Measurements from ENCODE around the gene SPANXA1. TPM values are rescaled to one million over a fixed set of nuclear protein-coding genes. Genes with fewer than 3 reads are reported as not detected.
"Not testable (repeated sequence)": the region's sequence is repeated elsewhere in the genome, so short reads cannot be mapped to it uniquely, and the experiment has no call there.

Gene SPANXA1
- not detected for total RNA-seq
- not detected for polyA plus RNA-seq
- long read RNA-seq, donor 1: 0 reads
- long read RNA-seq, donor 2: 0 reads
- long read RNA-seq, donor 3: 0 reads

GRCh38 chrX:141584638-141585037, at the start of gene SPANXA1:
SPANXA1 (minus strand) TSS chrX:141584738; CDS start chrX:141584678, 60 bp downstream.
- H3K9me3 ChIP-seq; H3K27me3 ChIP-seq; ATAC-seq; intact Hi-C loops (cut with DNase I); H3K27ac ChIP-seq; H3K36me3 ChIP-seq; DNase-seq; H3K4me3 ChIP-seq; H3K4me1 ChIP-seq: not testable (repeated sequence)
- WGBS, 2 donors: no CpG with 5 or more reads among the region's 10 CpGs

DNA sequence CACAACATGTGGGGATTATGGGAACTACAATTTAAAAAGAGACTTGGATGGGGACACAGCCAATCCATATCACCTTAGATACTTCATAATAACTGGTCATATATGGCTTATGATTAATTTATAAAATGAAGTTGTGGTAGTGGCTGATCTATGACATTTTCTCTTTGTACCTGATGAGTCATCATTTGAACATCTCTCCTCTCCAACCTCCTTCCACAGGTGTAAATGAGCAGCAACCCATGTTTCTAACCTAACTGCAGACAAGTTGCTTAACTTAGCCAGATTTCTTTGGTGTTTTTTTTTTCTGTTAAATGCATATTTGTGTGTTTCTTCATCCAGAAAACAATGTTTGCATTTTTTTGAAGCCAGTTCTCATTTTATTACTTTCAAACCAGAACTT, 47.6 kb upstream of the SPANXA1 start:
- TF ChIP-seq CTCF (IDR thresholded peaks at IDR 0.05): no peak
- no peak for ATAC-seq
- H3K9me3 ChIP-seq: peaks cover 0 to 5% (median 0%) of the 10 kb centered on the region in 11 donors
- H3K27me3 ChIP-seq: no peaks in the 10 kb centered on the region
- no peak for DNase-seq
- no peak overlapping the region for H3K27ac ChIP-seq
- no peak overlapping the region for H3K4me3 ChIP-seq
- H3K4me1 ChIP-seq: no peaks in the 10 kb centered on the region
- no peaks in the 10 kb centered on the region for H3K36me3 ChIP-seq
- intact Hi-C loops (cut with DNase I): no loop called here

DNA sequence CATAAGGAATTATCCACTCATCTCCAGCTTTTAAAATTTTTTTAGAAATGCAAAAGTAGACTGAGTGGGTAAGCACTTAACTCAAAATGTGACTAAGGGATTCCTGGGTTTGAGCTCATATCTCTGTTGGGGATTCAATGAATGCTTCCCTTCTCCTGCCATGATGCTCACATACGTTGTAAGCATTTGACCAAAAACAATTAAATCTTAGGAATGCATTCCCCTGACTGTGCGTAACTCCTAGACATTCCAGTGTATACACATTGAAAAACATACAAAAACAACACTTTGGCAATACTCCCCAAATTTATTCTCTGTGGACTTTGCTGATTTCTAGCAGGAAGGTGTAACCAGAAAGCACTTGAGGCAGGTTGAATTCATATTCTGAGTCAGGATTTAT, 34.8 kb upstream of the SPANXA1 start:
- Histone ChIP-seq H3K27ac (no peak overlapping the region), H3K4me1 (no peaks in the 10 kb centered on the region), H3K27me3 (no peaks in the 10 kb centered on the region), H3K9me3 (no peaks in the 10 kb centered on the region), H3K36me3 (no peaks in the 10 kb centered on the region), H3K4me3 (no peak overlapping the region)
- no peak for DNase-seq
- ATAC-seq: no peak
- intact Hi-C loops (cut with DNase I): no loop called here
- WGBS, 2 donors: 70 to 82% methylated on average over 2 of the region's 2 CpGs
- no peak for TF ChIP-seq CTCF (IDR thresholded peaks at IDR 0.05)

- Histone ChIP-seq H3K4me3 (no peak overlapping the region), H3K36me3 (no peaks in the 10 kb centered on the region), H3K4me1 (no peaks in the 10 kb centered on the region), H3K9me3 (peaks cover 0 to 8% (median 0%) of the 10 kb centered on the region in 11 donors), H3K27ac (no peak overlapping the region), H3K27me3 (no peaks in the 10 kb centered on the region)
- ATAC-seq: no peak
- no peak for DNase-seq
- no peak for TF ChIP-seq CTCF (IDR thresholded peaks at IDR 0.05)
- intact Hi-C loops (cut with DNase I): no loop called here
- WGBS, 2 donors: 92 to 95% methylated on average over 1 of the region's 1 CpG
These were observed 24.6 kb upstream of the SPANXA1 start for GRCh38 chrX:141609111-141609510.

DNA sequence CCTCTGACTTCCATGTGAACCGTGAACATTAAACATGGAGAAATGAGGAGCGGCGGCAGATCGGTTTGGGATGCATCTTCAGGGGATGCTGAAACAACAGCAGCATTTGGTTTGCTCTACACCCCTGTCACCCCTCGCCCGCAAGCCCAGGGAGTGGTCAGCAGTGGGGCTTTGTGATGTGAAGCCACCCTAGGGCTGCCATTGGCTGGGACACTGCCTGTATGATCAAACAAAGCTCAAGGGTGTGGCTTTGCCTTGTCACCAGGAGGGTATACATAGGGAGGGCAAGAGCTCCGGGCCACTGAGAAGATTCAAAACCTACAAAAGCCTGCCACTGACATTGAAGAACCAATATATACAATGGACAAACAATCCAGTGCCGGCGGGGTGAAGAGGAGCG, 4.9 kb upstream of the SPANXA1 start, which contains the start of gene SPANXA2:
Gene SPANXA2, plus strand, starts transcription at position 301 of the 400 bp plus-strand sequence. Its CDS starts 60 bp downstream, at position 361.
- no CpG with 5 or more reads among the region's 10 CpGs for WGBS, 2 donors
- H3K27me3 ChIP-seq; DNase-seq; H3K9me3 ChIP-seq; H3K27ac ChIP-seq; H3K4me3 ChIP-seq; H3K36me3 ChIP-seq; H3K4me1 ChIP-seq; ATAC-seq; intact Hi-C loops (cut with DNase I): not testable (repeated sequence)

DNA sequence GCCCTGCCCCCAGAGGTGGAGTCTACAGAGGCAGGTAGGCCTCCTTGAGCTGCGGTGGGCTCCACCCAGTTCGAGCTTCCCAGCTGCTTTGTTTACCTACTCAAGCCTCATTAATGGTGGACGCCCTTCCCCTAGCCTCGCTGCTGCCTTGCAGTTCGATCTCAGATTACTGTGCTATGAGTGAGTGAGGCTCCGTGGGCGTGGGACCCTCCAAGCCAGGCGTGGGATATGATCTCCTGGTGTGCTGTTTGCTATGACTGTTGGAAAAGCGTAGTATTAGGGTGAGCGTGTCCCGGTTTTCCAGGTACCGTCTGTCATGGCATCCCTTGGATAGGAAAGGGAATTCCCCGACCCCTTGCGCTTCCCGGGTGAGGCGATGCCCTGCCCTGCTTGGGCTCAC, 42.0 kb downstream of the SPANXA1 start:
- H3K4me3 ChIP-seq; ATAC-seq; intact Hi-C loops (cut with DNase I); DNase-seq; H3K36me3 ChIP-seq; H3K27me3 ChIP-seq; H3K9me3 ChIP-seq; H3K4me1 ChIP-seq; H3K27ac ChIP-seq: not testable (repeated sequence)
- 79 to 86% methylated on average over 4 to 5 of the region's 16 CpGs for WGBS, 2 donors

Other genes starting within 250 kb of the SPANXA1 start
- gene SPANXA2, start 5.0 kb upstream of the SPANXA1 start, total RNA-seq: not detected
- not detected for gene SPANXA2, start 5.0 kb upstream of the SPANXA1 start, polyA plus RNA-seq
- gene SPANXD, start 114.0 kb upstream of the SPANXA1 start, total RNA-seq: not detected
- not detected for gene SPANXD, start 114.0 kb upstream of the SPANXA1 start, polyA plus RNA-seq

All from heart right ventricle (tissue), 16 donors.